HepG2 (cell line): ENCODE results near the gene COL6A6.

Experiments used
- CBFB ChIP-seq: sonication (generic); formaldehyde crosslinking; IDR thresholded peaks from 2 replicates; pipeline ENCODE4 v1.4.0; 2020; ENCODE audit warnings: missing genetic modification reagents
- FOXP1 ChIP-seq, 2 experiments: fragments of 450-650 bp in 1 of 2; IDR thresholded peaks; 2 replicates each; pipeline ENCODE4 v1.6.1; 2017 to 2018; ENCODE audit warnings: antibody characterized with exemption in 1 of 2
- NFIB ChIP-seq: sonication (generic); formaldehyde crosslinking; IDR thresholded peaks from 2 replicates; pipeline ENCODE4 v1.9.0; 2021; ENCODE audit warnings: missing genetic modification reagents, mild to moderate bottlenecking, borderline replicate concordance
- STAT5B ChIP-seq: sonication (generic); formaldehyde crosslinking; IDR thresholded peaks from 2 replicates; pipeline ENCODE4 v1.4.0; 2020; ENCODE audit warnings: missing genetic modification reagents
- ZNF335 ChIP-seq: sonication (generic); formaldehyde crosslinking; IDR thresholded peaks from 2 replicates; pipeline ENCODE4 v1.4.0; 2020; ENCODE audit warnings: missing genetic modification reagents
- ZZZ3 ChIP-seq: sonication (generic); formaldehyde crosslinking; IDR thresholded peaks from 2 replicates; pipeline ENCODE4 v1.4.0; 2020; ENCODE audit warnings: missing genetic modification reagents, mild to moderate bottlenecking, borderline replicate concordance

DNA sequence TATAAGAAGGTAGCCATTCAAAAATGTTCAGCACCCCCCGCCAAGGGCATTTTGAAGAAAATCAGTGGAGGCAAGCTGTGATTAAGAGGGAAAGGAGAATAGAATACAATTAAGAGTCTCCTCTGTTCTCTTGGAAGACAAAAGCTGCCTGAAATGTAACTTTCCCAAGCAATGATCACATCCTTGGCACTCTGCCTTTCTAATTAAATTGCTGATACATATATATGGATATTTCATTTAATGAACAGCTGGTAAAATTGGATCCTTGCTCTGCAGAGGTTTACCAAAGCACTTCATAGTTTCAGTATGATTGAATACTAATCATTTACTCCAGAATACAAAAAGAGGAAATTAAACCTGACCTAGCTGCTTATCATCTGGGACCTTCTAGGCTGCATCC is 10.4 kb downstream of the COL6A6 start:
- TF ChIP-seq FOXP1 (IDR thresholded peaks at IDR 0.05) (no peak), FOXP1 (CRISPR knock-in tag; IDR thresholded peaks at IDR 0.05) (no peak), ZZZ3 (CRISPR knock-in tag) (no peak), STAT5B (no peak), NFIB (CRISPR knock-in tag) (no peak), ZNF335 (no peak), CBFB (CRISPR knock-in tag) (no peak)
